Epidermal melanocyte (primary cell): ENCODE data around the gene ERMN.
"Not testable (repeated sequence)": the region's sequence is repeated elsewhere in the genome, so short reads cannot be mapped to it uniquely, and the experiment has no call there.

Experiments used
- DNase-seq: peaks from one replicate; pipeline ENCODE4 v3.0.0; 2011; ENCODE audit warnings: low spot score; ENCODE audit not compliant: insufficient read length

ERMN gene, protein sequence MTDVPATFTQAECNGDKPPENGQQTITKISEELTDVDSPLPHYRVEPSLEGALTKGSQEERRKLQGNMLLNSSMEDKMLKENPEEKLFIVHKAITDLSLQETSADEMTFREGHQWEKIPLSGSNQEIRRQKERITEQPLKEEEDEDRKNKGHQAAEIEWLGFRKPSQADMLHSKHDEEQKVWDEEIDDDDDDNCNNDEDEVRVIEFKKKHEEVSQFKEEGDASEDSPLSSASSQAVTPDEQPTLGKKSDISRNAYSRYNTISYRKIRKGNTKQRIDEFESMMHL

DNA sequence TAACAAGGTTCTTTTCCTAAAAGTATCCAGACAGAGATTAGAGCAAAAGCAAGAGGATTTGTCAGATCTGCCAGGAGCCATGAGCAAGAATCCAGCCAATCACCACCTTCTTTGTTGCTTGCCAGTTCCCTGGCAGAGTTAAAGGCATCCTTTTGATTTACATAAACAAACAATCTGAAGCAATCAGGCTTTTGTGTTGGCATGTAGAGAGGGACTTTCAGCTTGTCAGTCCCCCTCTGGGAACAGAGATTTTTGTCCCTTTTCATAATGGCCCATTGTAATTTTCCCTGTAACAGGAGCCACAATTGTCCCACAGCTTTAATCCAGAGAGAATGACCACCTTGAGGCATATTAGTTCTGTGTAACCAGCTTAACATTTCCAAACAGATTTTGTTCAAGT, at the start of gene ERMN:
Gene ERMN, minus strand, starts transcription at position 39 of the 400 bp plus-strand sequence. CDS start 182 bp downstream, outside the sequence.
- DNase-seq, result no peak

DNA sequence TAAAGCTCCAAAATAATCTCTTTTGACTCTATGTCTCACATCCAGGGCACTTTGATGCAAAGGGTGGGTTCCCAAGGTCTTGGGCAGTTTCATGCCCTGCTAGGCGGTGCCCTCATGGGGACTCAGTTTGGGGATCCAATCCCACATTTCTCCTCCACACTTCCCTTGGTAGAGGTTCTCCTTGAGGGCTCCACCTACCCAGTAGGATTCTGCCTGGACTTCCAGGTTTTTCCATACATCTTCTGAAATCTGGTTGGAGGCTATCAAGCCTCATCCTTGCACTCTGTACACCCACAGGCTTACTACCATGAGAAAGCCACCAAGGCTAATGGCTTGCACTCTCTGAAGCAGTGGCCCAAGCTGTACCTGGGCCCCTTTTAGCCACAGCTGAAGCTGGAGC, 49.8 kb upstream of the ERMN start:
- DNase-seq, result no peak

DNA sequence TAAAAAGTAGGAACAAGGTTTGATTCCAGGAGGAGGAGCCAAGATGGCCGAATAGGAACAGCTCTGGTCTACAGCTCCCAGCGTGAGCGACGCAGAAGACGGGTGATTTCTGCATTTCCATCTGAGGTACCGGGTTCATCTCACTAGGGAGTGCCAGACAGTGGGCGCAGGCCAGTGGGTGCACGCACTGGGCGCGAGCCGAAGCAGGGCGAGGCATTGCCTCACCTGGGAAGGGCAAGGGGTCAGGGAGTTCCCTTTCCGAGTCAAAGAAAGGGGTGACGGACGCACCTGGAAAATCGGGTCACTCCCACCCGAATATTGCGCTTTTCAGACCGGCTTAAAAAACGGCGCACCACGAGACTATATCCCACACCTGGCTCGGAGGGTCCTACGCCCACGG, 42.9 kb upstream of the ERMN start:
- not testable (repeated sequence) for DNase-seq

DNA sequence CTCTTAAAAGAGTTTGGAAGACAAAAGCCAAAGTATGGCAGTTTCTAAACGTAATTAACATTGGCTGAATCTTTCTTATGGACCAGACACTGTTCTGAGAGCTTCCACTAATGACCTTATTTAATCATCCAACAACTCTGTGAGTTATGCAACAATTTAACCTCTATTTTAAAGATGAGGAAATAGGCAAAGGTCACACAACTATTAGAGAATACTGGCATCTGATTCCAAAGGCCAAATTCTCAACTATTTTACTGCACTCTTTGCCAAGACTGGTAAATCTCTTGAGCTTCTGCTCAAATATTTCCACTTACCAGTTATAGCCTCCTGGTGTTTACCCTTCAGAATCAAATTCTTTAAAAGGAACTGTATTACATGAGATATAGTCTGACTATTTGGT, 42.1 kb upstream of the ERMN start:
- no peak for DNase-seq

DNA sequence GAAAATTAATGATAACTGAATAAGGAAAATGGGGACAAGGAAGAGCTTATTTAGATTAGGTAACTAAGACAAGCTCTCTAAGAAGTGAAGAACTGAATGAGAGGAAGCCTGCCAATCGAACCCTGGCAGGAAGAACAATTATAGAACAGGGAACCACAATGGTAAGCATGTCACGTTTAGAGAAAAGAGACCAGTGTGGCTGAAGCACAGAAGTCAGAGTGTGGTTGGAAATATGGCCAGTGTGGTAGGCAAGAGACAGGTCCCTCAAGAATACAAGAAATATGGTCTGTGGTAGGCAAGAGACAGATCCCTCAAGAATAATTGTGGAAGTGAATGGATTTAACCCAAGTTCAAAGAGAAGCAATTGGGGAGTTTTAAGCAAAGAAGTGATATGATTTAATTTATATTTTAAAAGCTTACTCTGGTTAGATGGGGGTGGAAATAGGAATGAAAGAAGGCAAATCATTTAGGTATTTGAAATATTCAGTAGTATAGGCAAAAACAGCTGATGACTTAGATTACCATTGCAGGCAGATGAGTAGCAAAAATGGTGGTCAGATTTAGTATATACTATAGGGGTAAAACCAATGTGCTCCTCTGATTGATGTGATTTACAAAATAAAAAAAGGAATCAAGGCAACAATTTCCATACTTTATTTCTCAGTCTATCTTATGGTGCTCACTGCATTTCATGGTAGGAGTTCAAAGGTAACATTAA, 38.8 kb upstream of the ERMN start:
- DNase-seq, result no peak

DNA sequence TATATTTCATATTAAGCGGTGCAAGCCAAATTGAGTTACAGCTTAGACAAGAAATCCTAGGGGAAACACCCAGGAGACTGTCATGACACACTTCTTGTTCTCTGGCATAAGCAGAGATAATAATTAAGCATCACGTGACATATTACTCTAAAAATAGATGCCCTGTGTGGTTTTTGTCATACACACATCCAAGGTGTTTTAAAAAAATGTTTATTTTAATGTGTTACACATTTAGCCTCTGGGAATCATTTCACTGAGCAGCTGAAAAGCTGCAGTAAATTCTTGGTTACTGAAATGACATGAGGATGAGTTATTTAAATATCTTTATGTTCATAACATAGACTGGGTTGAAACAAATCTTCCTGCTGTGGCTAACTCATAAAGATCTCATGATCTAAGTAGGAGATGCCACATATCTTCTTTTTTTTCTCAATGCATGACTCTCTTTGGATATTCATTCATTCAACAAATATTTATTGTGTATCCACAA, 38.0 kb upstream of the ERMN start:
- DNase-seq, result no peak

DNA sequence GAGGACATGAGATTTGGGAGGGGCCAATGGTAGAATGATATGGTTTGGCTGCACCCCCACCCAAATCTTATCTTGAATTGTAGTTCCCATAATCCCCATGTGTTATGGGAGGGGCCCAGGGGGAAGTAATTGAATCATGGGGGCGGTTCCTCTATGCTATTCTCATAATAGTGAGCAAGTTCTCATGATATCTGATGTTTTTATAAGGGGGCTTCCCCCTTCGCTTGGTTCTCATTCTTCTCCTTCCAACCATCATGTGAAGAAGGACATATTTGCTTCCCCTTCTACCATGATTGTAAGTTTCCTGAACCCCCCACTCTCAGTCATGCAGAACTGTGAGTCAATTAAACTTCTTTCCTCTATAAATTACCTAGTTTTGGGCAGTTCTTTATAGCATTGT, 37.0 kb upstream of the ERMN start:
- DNase-seq, result no peak

DNA sequence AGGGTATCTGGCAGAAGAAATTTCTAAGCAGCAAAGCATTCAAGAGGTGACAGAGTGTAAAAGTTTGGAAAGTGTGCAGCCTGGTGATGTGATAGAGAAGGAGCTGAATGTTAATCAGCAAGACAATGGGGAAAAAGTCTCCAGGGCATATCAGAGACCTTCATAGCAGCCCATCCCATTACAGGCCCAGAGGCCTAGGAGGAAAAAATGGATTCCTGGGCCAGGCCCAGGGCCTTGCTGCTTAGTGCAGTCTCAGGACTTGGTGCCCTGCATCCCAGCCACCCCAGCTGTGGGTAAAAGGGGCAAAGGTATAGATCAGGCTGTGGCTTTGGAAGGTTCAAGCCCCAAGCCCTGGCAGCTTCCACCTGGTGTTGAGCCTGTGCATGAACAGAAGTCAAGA, 35.9 kb upstream of the ERMN start:
- DNase-seq, result no peak

DNA sequence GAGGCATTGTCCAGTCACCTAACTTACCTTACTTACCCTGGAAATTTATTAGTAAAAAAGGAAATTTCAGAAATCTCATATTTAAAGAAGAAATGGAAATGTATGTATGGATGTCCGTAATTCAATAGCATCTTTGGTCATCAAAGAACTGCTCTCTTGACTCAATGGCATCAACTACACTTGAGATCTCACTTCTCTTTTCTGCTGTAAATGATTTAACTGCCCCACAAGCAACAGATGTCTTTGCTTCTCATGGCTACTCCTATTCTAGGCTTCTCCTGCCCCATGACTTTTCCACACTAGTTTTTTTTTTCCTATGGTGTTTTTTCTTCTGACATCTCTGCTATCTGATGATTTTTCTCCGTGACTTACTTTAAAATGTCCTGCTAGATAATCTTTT, 34.0 kb upstream of the ERMN start:
- no peak for DNase-seq

DNA sequence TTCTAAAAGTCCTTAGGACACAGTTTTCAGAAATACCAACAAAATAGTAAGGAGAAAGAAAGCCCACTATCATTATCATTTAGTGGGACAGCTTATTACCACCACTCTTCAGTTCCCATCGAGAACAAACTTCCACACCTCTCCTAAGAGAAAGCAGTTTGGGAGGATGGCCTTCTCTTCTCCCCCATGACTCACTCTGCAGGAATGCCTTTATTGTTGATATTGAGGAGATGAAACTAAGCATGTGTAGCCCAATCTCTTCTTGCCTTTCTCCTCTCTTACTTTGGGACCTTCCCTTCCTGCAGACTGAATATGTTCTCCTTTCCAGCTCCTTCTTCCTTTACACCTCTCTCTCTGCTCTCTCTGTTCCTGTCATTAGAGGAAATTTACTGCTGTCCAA, 30.0 kb upstream of the ERMN start:
- no peak for DNase-seq

DNA sequence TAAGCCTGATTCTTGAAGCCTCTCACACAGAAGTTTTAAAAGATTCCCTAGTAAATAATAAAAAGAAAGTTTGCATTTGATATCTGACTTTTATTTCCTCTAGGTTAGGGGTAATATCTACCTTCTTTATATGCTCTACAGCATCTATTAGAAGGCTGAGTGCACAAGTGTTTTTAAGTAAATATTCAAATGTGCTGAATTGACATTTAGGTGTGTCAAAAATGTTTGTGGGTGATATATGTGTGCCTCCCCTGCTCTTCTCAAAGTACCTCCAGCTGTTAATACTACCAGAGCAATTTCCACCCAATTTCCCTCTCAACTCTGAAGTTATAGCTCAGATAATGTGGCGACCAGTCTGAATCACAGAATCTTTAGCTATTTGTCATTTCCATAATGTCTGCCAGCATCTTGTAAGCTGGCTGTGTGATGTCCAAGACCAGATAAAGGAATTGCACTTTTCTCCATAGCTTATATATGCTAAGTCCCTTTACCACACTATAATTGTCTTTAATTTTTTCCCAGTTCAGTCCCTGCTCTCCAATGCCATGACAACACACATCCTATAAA, 24.4 kb upstream of the ERMN start:
- DNase-seq, result no peak

DNA sequence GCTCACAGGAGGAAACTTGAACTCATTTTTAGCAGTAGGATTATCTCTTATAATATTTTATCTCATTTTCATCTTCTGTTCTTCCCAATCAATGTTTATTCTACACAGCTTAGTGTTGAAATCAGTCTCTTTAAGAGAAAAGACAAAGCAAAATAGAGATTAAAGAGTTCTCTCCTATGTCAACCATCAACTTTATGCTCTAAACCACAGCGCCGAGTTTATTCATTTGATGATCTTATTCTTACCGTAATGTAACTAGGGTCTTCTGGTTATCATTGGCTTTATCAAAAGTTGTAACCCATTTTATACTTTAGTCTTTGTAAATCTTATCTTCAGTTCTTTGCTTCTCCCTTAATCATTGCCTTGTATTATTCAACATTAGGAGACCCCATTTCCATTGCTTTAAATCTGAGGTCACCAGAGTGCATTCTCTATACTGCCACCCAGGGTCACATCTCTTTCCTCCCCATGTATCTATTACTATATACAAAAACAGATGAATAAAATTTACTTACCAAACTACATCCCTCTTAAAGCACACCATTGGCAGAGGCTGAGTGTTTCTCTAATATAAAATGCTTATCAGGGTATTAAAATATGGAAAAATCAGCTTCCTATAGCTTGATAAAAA, 22.8 kb upstream of the ERMN start:
- DNase-seq, result no peak

DNA sequence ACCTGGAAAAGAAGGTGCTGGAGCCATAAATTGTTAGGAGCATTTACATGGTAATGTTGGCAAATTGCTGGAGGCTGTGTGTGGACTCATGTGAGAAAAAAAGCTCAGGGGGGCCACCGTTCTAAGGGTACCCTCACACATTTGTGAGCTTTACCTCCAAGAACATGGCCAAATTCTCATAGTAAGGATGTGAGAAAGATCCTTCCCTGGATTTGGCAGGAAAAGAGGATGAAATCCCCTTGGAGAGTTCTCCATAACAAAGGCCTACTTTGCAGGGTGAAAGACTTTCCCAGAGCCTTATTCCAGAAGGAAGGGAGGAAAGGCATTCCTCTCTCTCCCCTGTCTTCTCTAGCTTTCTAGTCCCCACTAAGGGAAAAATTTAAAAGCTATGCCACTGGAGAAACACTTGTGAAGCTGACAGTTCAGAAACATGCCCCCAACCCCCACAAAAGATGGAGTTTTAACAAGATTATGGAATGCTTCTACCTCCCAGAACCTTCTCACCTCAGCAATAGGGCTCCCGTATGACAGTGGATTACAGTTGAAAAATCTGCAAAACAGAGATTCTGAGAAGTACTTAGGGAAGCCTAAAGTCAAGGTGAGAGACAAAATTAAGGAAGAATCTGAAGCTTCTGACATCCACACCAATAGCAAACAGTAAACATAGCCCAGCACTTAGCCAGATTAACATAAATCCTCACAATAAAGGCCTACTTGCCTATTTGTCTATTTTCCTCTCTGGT, 20.2 kb upstream of the ERMN start:
- DNase-seq, result no peak

DNA sequence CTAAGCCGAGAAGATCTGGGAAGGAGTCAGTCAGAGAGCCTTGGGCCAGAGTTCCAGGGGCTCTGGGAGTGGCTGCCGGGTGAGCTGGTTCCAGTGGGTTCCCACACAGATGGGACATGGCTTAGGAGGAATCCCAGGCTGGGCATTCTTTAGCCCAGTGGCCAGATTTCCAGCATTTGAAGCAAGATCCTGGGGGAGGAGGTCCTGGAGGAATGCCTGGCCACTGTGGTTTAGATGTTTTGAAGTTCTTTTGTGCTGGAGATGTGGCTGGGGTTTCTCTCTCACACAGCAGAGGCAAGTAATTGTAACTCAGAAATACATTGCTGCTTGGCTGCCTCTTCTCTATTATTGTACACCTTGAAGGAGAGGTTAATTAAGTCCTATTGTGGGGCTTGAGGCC, 15.8 kb upstream of the ERMN start:
- not testable (repeated sequence) for DNase-seq

DNA sequence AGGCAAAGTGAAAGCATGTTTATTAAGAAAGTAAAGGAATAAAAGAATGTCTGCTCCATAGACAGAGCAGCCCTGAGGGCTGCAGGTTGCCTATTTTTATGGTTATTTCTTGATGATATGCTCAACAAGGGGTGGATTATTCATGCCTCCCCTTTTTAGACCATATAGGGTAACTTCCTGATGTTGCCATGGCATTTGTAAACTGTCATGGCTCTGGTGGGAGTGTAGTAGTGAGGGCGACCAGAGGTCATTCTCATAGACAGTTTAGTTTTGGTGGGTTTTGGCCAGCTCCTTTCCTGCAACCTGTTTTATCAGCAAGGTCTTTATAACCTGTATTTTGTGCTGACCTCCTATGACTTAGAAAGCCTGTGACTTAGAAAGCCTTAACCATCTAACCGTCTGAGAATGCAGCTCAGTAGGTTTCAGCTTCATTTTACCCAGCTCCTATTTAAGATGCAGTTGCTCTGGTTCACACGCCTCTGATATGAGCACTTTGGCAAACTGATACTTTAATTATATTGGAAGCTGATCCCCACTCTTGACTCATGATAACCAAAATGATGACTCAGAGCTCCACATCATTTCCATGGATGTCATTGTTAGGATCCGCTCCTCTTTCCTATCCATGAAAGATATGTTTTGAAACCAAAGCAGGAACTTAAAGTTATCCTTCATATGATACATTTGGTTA, 14.5 kb upstream of the ERMN start:
- no peak for DNase-seq

DNA sequence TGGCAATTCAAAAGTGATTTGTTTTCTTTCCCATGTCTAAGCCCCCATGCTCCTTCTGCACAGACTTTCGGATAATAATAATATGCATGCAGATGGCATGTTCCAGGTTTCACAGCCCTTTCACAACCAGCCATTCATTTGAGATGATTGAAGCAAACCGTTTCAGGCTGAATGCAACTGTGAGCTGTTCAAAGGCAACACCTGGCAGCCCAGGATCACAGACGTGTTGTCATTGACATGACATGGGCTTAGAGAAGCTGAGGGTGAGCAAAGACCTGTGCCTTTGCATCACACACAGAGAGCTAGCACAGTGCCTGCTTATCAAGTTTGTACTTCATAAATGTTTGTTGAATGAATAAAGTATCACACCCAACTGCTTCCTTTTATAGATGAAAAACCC, 12.4 kb upstream of the ERMN start:
- DNase-seq, result no peak

DNA sequence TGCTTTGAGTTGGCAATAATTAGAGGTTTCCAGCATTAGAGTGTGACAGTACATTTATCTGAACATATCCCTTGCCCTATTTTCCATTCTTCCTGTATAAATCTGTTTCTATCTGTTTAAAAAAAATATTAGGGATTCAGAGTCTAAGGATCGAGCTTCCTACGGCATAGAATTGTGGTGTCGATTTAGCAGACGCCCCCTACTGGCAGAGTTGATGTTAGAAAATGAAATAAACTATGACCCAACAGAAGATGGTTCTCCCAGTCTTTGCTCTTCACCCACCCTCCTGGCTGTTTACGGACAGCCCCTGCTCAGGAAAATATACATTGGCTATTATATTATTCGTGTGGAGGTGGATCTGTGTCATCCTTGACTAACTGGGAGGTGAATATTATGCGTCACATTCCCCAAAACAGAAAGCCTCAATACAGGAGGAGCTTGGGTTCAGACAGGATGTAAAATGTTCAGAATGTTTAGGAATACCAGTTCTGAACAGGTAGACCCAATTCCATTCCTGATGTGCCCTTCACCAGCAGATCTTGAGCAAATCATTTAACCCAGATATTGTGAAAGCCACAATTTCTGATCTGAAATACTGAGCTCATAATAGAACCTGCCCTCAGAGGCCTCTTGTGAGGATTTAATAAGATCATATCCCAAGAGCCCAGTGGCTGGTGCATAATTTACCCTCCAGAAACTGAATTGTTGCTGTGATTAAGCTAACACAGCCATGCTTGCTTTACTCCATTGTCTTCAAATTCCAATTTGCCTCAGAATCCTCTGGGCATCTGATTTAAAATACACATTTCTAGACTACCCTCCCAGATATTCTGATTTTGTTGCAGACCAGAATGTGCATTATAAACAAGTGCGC, 10.8 kb upstream of the ERMN start:
- DNase-seq, result no peak

DNA sequence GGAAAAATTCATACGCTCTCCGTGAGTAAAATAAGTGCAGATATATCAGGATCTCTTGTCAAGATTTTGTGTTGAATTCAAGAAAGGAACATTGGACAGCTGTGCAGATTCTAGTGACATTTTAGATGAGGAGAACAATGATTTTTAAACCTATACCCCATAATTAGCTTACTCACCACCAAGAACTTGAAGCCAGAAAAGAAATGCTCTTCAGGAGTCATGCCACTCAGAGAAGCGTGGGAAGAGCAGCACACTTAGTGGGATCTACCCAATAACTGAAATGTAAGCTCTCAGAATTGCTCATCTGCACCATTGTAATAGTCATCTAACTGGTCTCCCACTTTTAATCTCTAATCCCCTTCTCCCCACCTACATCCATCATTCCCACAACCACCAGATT, 9.2 kb upstream of the ERMN start:
- DNase-seq, result no peak

DNA sequence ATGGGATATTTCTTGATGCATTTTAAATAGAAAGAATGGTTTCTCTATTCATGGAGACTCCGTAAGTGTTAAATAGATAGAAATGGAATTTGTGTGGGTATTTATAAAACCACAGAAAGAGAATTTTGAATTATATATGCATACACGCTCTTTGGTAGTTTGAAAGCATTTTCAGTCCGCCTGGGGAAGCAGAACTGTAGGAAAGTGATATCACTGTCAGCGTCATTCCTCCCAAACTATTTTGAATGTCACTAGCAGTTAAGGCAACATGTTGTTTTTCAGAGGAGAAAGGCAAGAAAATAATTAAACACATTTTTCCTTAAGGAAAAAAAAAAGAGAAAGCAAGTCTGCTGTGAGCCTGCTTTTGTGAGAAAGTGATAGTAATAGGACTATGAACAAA, 8.7 kb upstream of the ERMN start:
- no peak for DNase-seq
